GM23338 (cell line): ENCODE data around the gene AGBL5.

Source experiments
- CREB1 ChIP-seq: fragments of 250-450 bp; sonication (Bioruptor Pico); IDR thresholded peaks from 2 replicates; pipeline ENCODE4 v1.5.0; 2020; ENCODE audit warnings: low read depth, mild to moderate bottlenecking, moderate library complexity
- CTCF ChIP-seq, 2 experiments: fragments of 200-600 bp in 1 of 2; sonication (generic) in 1 of 2; conservative IDR thresholded peaks; 2 replicates each; pipeline versions ENCODE4 v1.5.1 to v1.6.1; 2016 to 2017; ENCODE audit warnings: antibody characterized with exemption in 2 of 2, low read depth in 2 of 2, mild to moderate bottlenecking in 2 of 2, moderate library complexity in 1 of 2
- POLR2AphosphoS5 ChIP-seq: IDR thresholded peaks from 2 replicates; pipeline ENCODE4 v1.6.1; 2016; ENCODE audit warnings: antibody characterized with exemption, low read depth
- REST ChIP-seq: IDR thresholded peaks from one replicate; pipeline ENCODE4 v1.6.1; 2018; ENCODE audit warnings: antibody characterized with exemption; ENCODE audit not compliant: unreplicated experiment

DNA sequence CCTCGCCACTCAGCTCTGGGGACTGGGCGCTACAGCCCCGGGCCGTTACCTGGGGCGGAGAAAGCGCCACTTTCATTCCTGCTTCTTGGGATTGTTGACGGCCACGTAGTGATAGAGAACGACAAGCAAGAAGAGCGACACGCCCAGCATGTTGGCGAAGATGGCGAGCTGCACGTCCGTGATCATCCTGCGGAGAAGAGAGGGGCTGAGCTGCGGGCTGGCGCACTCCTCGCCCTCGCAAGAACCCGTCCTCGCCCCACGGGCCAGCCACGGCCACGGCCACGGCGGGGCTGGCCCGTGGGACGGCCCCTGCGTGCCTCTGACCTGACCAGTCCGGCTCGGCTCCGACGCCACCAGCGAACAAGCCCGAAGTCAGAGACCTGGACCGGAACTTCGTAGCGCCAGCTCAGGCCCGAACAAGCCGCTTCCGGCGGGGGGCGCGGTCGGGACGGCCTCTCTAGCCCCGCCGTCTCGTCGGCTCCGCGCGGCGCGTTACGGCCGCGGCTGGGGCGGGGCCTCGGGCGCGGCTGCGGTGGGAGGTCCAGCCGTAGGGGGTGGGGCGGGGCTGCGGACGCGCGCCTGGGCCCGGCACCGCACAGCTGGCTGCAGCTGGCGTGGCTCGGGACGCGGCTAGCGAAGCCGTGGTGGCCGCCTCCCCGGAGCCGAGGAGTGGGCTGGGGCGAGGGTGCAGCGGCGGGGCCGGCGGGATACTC, 20.0 kb downstream of the AGBL5 start, which contains the start of gene OST4:
- TF ChIP-seq REST, result no peak
- no peak for TF ChIP-seq CTCF (conservative IDR thresholded peaks at IDR 0.05; ENCODE audit: low read depth in 2 of 2)
- peak; percentile 83 for TF ChIP-seq CREB1 (CRISPR knock-in tag)
- peak; percentile 86 for TF ChIP-seq POLR2AphosphoS5
